Measurements from ENCODE around the gene ATP11C. TPM values are rescaled to one million over a fixed set of nuclear protein-coding genes. Genes with fewer than 3 reads are reported as not detected.

ATP11C gene
- total and polyA plus RNA-seq, 10 of the 15 experiments (the other 5 are each of a cell fraction or from before 2014, with no cell fraction given) = 16.2 to 44.0 (median 24.8) TPM

DNA sequence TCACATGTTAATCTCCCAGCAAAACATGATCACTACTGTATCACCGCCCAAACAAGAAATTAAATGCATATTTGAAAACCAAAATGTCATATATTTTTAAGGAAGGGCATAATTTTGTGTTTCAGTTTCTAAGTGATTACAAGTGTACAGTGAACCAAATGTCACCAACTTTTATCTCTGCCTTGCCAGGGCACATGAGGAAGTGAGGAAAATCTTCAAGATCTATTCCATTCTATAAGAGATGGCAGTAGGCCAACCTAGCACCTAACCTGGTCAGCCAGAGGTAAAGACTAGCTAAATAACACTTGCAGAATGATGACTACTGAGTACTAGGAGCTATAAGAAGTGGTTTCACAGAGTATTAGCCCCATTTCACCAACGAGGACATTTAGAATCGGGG, 107.2 kb downstream of the ATP11C start:
- WGBS (ENCODE audit: insufficient coverage, insufficient replicate concordance, low lambda C conversion rate, missing lambda C conversion rate) = 30% methylated on average over 3 of the region's 3 CpGs
- POLR2A ChIA-PET = interaction anchor here (1.2 kb wide), 1 partner anchor 14 kb away, joined by 3 read pairs; no protein-coding TSS in a partner anchor
- SMC1A ChIA-PET (ENCODE audit: uncharacterized antibody, unreplicated experiment) = interaction anchor here (1.2 to 1.4 kb wide), 3 partner anchors 18 to 103 kb away, joined by 3 read pairs; no protein-coding TSS in a partner anchor

DNA sequence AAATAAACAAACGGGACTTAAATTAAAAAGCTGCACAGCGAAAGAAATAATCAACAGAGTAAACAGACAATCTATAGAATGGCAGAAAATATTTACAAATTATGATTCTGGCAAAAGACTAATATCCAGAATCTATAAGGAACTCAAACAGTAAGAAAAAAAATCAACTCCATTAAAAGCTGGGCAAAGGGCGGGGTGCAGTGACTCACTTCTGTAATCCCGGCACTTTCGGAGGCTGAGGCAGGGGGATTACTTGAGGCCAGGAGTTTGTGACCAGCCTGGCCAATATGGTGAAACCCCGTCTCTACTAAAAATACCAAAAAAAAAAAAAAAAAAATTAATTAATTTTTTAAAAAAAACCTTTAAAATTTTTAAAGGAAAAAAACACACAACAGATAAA, 109.0 kb downstream of the ATP11C start:
- ChIA-PET SMC1A (ENCODE audit: uncharacterized antibody, unreplicated experiment) (interaction anchor here (1.1 kb wide), 1 partner anchor 9 kb away, joined by 3 read pairs; no protein-coding TSS in a partner anchor), POLR2A (no interaction called here), CTCF (interaction anchor here (0.7 kb wide), 1 partner anchor 14 kb away, joined by 4 read pairs; no protein-coding TSS in a partner anchor), RAD21 (ENCODE audit: unreplicated experiment) (no interaction called here)
- no peak overlapping the region for H3K27ac ChIP-seq (ENCODE audit: control insufficient read depth, insufficient read depth)
- H2AFZ ChIP-seq (ENCODE audit: control insufficient read depth, low read depth, low read length) = no peak overlapping the region
- no peaks in the 10 kb centered on the region for H4K20me1 ChIP-seq (ENCODE audit: control insufficient read depth, insufficient read depth)
- H3K4me1 ChIP-seq (ENCODE audit: control insufficient read depth, insufficient read depth, low read length) = no peaks in the 10 kb centered on the region
- no peaks in the 10 kb centered on the region for H3K9me3 ChIP-seq (replicated peaks; ENCODE audit: control insufficient read depth, insufficient read depth, low read length)
- in situ Hi-C loops (cut with MboI) (no loop called here), intact Hi-C loops (cut with micrococcal nuclease; ENCODE audit: unreplicated experiment) (no loop called here)
- no peak overlapping the region for H3K4me3 ChIP-seq
- FAIRE-seq = no peak
- no peaks in the 10 kb centered on the region for H3K27me3 ChIP-seq (replicated peaks in 1 of 2; ENCODE audit: control insufficient read depth in 2 of 2, insufficient read depth in 2 of 2, low read length in 1 of 2)
- BruUV-seq (replicated peaks) = no TSS peak
- no peak for ATAC-seq
- H3K9ac ChIP-seq (ENCODE audit: control insufficient read depth, insufficient read depth, low read length) = no peak overlapping the region
- WGBS (ENCODE audit: insufficient coverage, insufficient replicate concordance, low lambda C conversion rate, missing lambda C conversion rate) = 69% methylated on average over 6 of the region's 6 CpGs
- no peak for DNase-seq (ENCODE audit: low read depth, low spot score)
- no peaks in the 10 kb centered on the region for H3K36me3 ChIP-seq (ENCODE audit: control insufficient read depth in 2 of 2, insufficient read depth in 2 of 2, low read length in 1 of 2)
- TF ChIP-seq POU2F2 (IDR thresholded peaks at IDR 0.05; ENCODE audit: borderline replicate concordance, low read depth, low read length) (no peak), CREM (IDR thresholded peaks at IDR 0.05; ENCODE audit: low read depth) (no peak), PAX8 (IDR thresholded peaks at IDR 0.05) (no peak), ZNF622 (IDR thresholded peaks at IDR 0.05) (no peak), FOS (IDR thresholded peaks at IDR 0.05; ENCODE audit: borderline replicate concordance, extremely low read depth, insufficient read length) (no peak), NRF1 (conservative IDR thresholded peaks at IDR 0.05; ENCODE audit: low read depth, low read length) (no peak), ZBED1 (IDR thresholded peaks at IDR 0.05; ENCODE audit: borderline replicate concordance) (no peak), CHD4 (IDR thresholded peaks at IDR 0.05) (no peak)
- TF ChIP-seq, protein P1, sequence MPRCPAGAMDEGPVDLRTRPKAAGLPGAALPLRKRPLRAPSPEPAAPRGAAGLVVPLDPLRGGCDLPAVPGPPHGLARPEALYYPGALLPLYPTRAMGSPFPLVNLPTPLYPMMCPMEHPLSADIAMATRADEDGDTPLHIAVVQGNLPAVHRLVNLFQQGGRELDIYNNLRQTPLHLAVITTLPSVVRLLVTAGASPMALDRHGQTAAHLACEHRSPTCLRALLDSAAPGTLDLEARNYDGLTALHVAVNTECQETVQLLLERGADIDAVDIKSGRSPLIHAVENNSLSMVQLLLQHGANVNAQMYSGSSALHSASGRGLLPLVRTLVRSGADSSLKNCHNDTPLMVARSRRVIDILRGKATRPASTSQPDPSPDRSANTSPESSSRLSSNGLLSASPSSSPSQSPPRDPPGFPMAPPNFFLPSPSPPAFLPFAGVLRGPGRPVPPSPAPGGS (IDR thresholded peaks at IDR 0.05; ENCODE audit: borderline replicate concordance, insufficient read depth, low read depth, low read length, poor library complexity, severe bottlenecking) = no peak
- TF ChIP-seq, protein P2, sequence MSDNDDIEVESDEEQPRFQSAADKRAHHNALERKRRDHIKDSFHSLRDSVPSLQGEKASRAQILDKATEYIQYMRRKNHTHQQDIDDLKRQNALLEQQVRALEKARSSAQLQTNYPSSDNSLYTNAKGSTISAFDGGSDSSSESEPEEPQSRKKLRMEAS (IDR thresholded peaks at IDR 0.05; ENCODE audit: low read depth, low read length) = no peak
- no peaks in the 10 kb centered on the region; the same call in 1 of the 2 replicates for H3K79me2 ChIP-seq (ENCODE audit: control insufficient read depth, insufficient read depth, low read length)
- H3K4me2 ChIP-seq (ENCODE audit: control insufficient read depth, insufficient read depth) = no peak overlapping the region

More for the DNA sequence above, 107.2 kb downstream of the ATP11C start:
- ChIA-PET RAD21 (ENCODE audit: unreplicated experiment) (interaction anchor here (0.8 kb wide), 1 partner anchor 41 kb away, joined by 3 read pairs; no protein-coding TSS in a partner anchor), CTCF (no interaction called here)
- peak; percentile 54 for ATAC-seq
- intact Hi-C loops (cut with micrococcal nuclease; ENCODE audit: unreplicated experiment) (loop anchor here (5.0 kb wide), 1 partner anchor 107 kb away; the partner anchor contains the start of gene ATP11C), in situ Hi-C loops (cut with MboI) (no loop called here)
- Histone ChIP-seq H3K4me3 (no peak overlapping the region), H3K9me3 (replicated peaks; ENCODE audit: control insufficient read depth, insufficient read depth, low read length) (no peaks in the 10 kb centered on the region), H3K4me1 (ENCODE audit: control insufficient read depth, insufficient read depth, low read length) (no peaks in the 10 kb centered on the region), H3K27me3 (replicated peaks in 1 of 2; ENCODE audit: control insufficient read depth in 2 of 2, insufficient read depth in 2 of 2, low read length in 1 of 2) (no peaks in the 10 kb centered on the region), H3K79me2 (ENCODE audit: control insufficient read depth, insufficient read depth, low read length) (peaks cover 3% of the 10 kb centered on the region), H3K9ac (ENCODE audit: control insufficient read depth, insufficient read depth, low read length) (no peak overlapping the region), H3K36me3 (ENCODE audit: control insufficient read depth in 2 of 2, insufficient read depth in 2 of 2, low read length in 1 of 2) (no peaks in the 10 kb centered on the region), H3K4me2 (ENCODE audit: control insufficient read depth, insufficient read depth) (no peak overlapping the region), H4K20me1 (ENCODE audit: control insufficient read depth, insufficient read depth) (no peaks in the 10 kb centered on the region), H3K27ac (ENCODE audit: control insufficient read depth, insufficient read depth) (no peak overlapping the region), H2AFZ (ENCODE audit: control insufficient read depth, low read depth, low read length) (no peak overlapping the region)
- no peak for DNase-seq (ENCODE audit: low read depth, low spot score)
- BruUV-seq (replicated peaks) = no TSS peak
- TF ChIP-seq SPI1 (IDR thresholded peaks at IDR 0.05; ENCODE audit: borderline replicate concordance, insufficient read depth, low read depth, low read length) = peak; percentile 5; the same call in 1 of the 2 replicates
- no peak for TF ChIP-seq HDAC6 (IDR thresholded peaks at IDR 0.05; ENCODE audit: unreplicated experiment)
- TF ChIP-seq PAX5 (IDR thresholded peaks at IDR 0.05; ENCODE audit: borderline replicate concordance, low read depth, low read length) = no peak
- no peak for TF ChIP-seq NFYB (IDR thresholded peaks at IDR 0.05; ENCODE audit: insufficient read depth, low read depth, low read length)
- FAIRE-seq = no peak
